WI38 (cell line): ENCODE results near the gene IWS1.
A peak's percentile ranks its signal among the peaks of the same experiment; 100 is the strongest.
"Not testable (repeated sequence)": the region's sequence is repeated elsewhere in the genome, so short reads cannot be mapped to it uniquely, and the experiment has no call there.

Experiments used
- H3K4me3 ChIP-seq: 2 replicates; pipeline ENCODE4 v1.5.1; 2011; ENCODE audit warnings: low read depth, mild to moderate bottlenecking, control low read depth, low read length
- TF ChIP-seq, protein P1 (sequence below): IDR thresholded peaks from 2 replicates; pipeline ENCODE4 v1.5.1; 2012; ENCODE audit warnings: low read depth, mild to moderate bottlenecking, control low read depth, low read length

Gene IWS1

DNA sequence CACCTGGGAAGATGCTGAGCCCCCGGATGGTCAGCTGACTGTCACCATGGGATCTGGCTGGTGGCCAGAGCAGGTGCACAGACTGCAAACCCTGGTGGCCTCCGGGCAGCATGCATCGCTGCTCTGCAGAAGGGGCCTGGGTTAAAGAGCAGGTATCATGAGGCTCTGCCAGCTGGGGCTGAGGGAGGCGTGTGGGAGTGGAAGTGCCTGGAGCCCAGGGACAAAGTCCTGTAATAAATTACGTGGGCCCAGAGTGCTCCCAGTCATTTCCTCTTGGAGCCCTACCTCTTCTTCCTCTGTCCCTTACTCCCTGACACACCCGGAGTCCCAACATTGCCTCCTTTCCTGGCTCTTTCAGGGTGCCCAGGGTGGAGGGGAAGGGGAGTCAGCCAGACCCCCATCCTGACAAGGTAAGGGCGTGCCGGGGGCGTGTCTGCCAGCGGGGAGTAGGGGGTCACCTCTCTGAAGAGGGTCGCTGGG, 9.2 kb upstream of the IWS1 start, which contains the start of gene MYO7B:
MYO7B (plus strand) TSS at position 262 of the 480 bp plus-strand sequence. CDS start 24,040 bp downstream, outside the sequence.
- TF ChIP-seq, protein P1, sequence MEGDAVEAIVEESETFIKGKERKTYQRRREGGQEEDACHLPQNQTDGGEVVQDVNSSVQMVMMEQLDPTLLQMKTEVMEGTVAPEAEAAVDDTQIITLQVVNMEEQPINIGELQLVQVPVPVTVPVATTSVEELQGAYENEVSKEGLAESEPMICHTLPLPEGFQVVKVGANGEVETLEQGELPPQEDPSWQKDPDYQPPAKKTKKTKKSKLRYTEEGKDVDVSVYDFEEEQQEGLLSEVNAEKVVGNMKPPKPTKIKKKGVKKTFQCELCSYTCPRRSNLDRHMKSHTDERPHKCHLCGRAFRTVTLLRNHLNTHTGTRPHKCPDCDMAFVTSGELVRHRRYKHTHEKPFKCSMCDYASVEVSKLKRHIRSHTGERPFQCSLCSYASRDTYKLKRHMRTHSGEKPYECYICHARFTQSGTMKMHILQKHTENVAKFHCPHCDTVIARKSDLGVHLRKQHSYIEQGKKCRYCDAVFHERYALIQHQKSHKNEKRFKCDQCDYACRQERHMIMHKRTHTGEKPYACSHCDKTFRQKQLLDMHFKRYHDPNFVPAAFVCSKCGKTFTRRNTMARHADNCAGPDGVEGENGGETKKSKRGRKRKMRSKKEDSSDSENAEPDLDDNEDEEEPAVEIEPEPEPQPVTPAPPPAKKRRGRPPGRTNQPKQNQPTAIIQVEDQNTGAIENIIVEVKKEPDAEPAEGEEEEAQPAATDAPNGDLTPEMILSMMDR: no peak
- no peak within 1 kb of the TSS for H3K4me3 ChIP-seq

DNA sequence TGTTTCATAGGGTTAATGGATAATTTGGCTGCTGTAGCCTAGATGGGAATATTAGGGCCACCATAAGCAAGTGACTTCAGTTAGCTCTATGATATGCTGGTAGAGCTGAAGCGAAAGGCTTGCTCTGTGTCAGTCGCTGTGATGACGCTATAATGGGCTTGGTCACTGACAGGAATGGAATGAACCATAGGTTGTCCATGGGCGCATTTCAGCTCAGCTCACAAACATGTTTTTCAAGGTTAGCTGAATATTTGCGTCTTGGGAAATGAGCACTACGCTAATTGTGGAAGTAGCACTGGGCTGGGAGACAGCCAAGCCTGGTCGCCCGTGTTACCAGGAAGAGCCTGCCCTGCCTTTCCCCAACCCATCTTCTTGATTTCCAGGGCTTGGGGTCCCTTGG, 6.0 kb upstream of the IWS1 start:
- TF ChIP-seq, protein P1: no peak

DNA sequence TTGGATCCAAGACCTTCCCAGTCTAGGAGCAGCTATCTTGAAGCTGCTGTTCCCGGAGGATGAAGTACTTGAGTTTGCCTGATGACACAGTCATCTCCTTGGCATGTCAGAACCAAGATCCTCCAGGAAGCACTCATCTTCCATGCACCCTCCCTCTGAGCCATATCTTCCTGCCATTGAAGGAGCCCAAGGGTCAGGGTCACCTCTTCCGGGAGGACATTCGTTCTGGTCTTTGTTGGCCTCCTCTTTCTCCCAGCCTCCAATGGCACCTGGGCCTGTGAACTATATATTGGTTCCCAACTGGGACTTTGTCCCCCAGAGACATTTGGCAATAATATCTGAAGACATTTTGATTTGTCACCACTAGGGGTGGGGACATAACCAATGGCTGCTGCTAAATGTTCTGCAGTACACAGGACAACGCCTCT, 4.9 kb upstream of the IWS1 start:
- H3K4me3 ChIP-seq: no peak overlapping the region
- TF ChIP-seq, protein P1: no peak

More for the DNA sequence above, 6.0 kb upstream of the IWS1 start:
- H3K4me3 ChIP-seq: no peak overlapping the region

DNA sequence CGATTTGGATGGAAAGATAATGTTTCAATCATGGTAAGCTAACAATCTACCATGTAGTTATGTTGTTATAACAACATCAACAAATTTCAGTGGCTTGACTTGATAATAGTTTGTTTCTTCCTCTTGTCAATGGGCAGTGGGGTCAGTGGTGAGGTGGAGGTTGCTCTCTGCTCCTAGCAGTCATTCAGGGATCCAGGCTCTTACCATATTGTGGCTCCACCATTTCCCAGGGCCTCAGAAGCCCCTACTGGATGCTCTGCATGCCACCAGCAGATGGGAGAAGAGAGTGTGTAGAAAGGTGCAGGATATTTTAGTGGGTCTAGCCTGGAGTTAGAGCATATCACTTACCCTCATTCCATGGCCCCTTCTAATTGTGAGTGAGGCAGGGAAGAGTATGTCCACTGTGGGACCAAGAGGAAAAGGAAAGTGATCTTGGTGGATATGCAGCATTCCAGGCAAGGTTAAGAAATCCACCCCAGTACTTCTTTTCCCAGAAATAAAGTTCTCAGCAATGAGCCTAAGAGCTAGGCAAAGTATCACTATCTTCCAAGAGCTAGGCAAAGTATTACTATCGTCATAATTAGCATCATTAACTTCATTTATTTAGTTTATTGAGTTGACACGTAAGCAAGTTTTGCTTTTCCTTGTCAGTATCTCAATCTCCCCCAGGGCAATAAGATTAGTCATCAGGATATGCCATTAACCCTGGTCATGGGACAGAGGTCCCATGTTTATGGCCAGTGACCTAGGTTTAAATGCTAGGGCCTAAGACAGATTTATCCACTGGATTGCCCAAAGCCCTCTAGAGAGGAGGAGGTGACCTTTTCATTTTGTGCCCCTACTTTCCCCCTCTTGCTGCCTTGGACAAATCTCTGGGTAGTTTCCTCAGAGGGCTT, 4.2 kb upstream of the IWS1 start:
- H3K4me3 ChIP-seq: no peak overlapping the region
- TF ChIP-seq, protein P1: no peak

DNA sequence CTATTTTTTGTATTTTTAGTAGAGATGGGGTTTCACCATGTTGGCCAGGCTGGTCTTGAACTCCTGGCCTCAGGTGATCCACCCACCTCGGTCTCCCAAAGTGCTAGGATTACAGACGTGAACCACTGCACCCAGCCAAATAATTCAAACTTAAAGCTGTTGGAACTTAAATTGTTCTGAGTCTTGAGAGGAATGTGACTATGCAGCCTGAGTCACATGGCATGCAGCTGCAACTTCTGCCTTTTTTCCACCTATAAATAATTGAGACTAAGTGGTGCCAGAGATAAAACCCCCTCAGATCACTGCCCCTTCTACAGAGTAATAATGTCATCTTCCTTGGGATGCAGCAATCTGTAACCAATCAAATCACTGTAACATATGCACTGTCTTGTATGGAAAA, 3.1 kb upstream of the IWS1 start:
- not testable (repeated sequence) for H3K4me3 ChIP-seq

DNA sequence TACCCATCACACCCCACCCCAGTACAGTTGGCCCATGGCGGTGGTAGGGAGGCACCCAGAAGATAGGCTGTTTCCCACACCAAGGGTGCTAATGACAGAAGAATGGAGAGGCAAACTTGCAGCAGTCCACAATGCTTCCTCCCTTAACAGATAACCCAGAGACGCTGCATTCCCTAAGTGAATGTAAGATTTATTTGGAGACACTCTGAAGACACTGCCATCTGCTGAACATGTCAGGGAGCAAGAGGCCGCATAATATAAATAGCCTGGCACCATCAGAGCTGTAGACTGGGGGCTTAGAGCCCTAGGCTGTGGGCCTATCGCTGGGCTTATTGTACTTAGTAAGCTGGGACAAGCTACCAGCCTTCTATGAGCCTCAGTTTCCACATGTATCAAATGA, 2.2 kb upstream of the IWS1 start:
- TF ChIP-seq, protein P1: no peak
- no peak overlapping the region for H3K4me3 ChIP-seq

DNA sequence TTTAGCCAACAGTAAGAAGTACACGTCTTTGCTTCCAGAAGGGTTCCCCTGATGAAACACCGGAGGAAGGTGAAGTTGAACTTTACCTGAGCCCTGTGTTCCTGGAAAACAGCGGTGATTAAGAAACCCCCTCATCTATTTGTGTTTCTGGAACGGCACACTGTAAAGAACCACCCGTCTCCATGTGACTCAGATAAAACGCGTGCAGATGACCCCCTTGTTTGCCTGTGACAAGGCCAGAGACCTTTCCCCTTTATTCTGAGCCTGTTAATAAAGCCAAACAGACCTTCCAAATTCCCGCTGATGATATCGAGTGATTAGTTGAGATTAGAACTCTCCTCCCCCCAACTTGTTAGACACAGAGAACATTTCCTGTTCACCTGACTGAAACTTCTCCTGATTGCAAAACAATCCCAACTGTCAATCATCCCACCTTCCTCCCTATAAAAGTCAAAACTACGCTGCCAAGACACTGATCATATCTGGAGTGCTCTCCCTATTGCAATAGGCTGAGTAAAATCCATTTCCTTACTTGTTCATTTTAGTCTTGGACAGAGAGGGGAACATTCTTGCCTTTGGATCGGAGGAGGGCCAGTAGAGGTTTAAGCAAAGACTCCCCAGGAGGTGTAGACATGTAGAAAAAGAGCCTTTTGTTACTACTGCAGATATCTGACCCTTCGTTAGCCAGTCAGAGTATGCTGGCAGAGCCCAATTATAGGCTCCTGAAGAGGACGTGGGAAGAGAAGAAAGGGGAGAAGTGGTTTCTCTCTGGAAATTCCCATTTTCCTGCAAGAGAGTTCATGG, 914 bp upstream of the IWS1 start:
- TF ChIP-seq, protein P1: 0 out of 2 replicates have a peak, but pooled peaks have one; percentile 3
- H3K4me3 ChIP-seq: peak overlapping the region; percentile 91
